ENCODE data around the gene TSC2. TPM values are rescaled to one million over a fixed set of nuclear protein-coding genes. Genes with fewer than 3 reads are reported as not detected.
A peak's percentile ranks its signal among the peaks of the same experiment; 100 is the strongest.
"Not testable (repeated sequence)": the region's sequence is repeated elsewhere in the genome, so short reads cannot be mapped to it uniquely, and the experiment has no call there.

Gene TSC2
- total RNA-seq, 4 donors from 2014 or later = 101 to 148 (median 109) TPM

DNA sequence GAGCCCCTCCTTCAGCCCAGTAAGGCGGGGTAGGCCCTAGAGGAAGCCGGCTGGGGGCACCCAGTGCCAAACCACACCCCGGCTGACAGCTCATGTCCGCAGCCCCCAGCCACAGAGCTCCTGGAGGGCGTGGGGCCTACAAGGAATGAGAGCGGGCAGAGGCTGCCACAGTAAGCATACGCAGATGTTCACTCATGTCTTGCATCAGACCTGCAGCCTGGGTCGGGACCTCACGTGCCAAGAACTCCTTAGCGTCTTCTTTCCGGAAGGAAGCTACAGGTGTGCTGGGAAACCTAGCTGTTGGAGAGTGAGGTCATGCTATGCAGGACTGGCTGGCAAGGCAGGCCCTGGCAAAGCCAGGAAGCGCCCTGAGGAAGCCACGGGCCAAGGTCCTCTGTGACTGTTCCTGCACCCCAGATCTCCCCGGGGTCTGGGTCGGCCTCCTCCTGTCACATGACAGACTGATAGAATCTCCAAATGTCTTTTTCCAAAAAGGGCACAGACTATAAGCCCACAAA lies 39.7 kb upstream of the TSC2 start:
- Histone ChIP-seq H3K4me1 (peaks cover 28 to 48% of the 10 kb centered on the region in 2 donors), H3K4me3 (replicated peaks in 1 of 3) (no peak overlapping the region), H3K27me3 (no peaks in the 10 kb centered on the region), H3K36me3 (peaks cover under 1 to 2% of the 10 kb centered on the region in 2 donors), H3K27ac (no peak overlapping the region), H3K9me3 (no peaks in the 10 kb centered on the region)
- TF ChIP-seq, protein P1, sequence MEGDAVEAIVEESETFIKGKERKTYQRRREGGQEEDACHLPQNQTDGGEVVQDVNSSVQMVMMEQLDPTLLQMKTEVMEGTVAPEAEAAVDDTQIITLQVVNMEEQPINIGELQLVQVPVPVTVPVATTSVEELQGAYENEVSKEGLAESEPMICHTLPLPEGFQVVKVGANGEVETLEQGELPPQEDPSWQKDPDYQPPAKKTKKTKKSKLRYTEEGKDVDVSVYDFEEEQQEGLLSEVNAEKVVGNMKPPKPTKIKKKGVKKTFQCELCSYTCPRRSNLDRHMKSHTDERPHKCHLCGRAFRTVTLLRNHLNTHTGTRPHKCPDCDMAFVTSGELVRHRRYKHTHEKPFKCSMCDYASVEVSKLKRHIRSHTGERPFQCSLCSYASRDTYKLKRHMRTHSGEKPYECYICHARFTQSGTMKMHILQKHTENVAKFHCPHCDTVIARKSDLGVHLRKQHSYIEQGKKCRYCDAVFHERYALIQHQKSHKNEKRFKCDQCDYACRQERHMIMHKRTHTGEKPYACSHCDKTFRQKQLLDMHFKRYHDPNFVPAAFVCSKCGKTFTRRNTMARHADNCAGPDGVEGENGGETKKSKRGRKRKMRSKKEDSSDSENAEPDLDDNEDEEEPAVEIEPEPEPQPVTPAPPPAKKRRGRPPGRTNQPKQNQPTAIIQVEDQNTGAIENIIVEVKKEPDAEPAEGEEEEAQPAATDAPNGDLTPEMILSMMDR (IDR thresholded peaks at IDR 0.05) = no peak
- no peak for TF ChIP-seq POLR2A (IDR thresholded peaks at IDR 0.05)
- 54 to 58% methylated on average over 15 of the region's 15 CpGs for WGBS, 2 donors
- no peak for DNase-seq
- intact Hi-C loops (cut with DNase I) = no loop called here

DNA sequence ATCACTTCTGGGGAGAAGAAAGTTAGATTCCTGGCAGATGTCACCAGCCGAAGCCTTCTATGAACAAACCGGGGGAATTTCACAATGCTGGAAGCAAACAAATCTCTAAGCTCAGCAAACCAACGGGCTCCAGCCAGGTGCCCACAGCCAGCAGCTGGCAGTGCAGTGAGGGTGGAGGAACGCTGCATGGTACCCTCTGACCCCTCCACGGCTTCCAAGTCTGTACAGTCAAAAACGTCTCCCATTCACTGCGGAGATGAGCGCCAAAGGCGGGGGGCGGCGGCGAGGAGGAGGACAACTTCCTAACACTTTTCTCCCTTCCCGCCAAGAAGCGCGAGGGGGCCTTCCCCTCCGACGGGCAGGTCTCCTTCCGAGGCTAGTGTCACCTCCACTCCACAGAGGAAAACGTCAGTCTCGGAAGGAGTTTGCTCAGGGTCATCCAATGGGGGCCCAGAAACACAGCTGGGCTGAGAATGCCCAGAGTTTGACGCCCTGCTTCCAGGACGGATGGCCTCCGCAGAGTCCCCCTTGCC lies 39.1 kb upstream of the TSC2 start:
- peak overlapping the region in 2 of 3 donors; percentile 50 to 52 for H3K27ac ChIP-seq
- H3K4me1 ChIP-seq = peaks cover 26 to 45% of the 10 kb centered on the region in 2 donors
- H3K4me3 ChIP-seq (replicated peaks in 1 of 3) = peak overlapping the region; percentile 28 to 98 (median 93)
- TF ChIP-seq, protein P1 (IDR thresholded peaks at IDR 0.05) = no peak
- TF ChIP-seq POLR2A (IDR thresholded peaks at IDR 0.05) = no peak
- H3K27me3 ChIP-seq = no peaks in the 10 kb centered on the region
- H3K9me3 ChIP-seq = no peaks in the 10 kb centered on the region
- intact Hi-C loops (cut with DNase I) = no loop called here
- no peaks in the 10 kb centered on the region for H3K36me3 ChIP-seq
- 10 to 20% methylated on average over 12 to 13 of the region's 23 CpGs for WGBS, 2 donors
- DNase-seq = no peak

DNA sequence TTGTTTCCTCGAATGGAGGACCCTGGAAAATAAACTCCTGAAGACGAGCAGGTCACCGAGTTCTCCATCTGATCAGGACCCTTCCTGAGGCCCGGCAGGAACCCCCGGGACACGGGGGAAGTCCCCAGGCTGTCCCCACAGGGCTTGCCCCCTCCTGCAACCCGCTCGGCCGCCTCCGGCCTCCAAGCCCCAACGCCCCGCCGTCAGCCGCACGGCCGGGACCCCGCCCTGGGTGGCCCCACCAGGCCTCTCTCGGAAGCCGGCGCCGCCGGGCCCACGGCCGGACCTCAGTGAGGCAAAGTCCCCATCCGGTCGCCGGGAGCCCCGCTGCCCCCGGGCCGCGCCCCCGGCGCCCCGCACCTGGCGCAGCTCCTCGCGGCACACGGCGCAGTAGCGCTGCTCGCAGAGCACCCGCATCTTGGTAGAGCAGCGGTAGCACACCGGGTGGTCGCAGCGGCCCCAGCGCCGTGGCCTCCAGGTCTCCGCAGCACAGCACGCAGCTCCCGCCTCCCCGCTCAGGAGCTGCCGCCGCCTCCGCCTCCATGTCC lies 38.5 kb upstream of the TSC2 start:
- Histone ChIP-seq H3K27me3 (no peaks in the 10 kb centered on the region), H3K4me3 (replicated peaks in 1 of 3) (peak overlapping the region; percentile 28 to 98 (median 93)), H3K36me3 (no peaks in the 10 kb centered on the region), H3K4me1 (peaks cover 22 to 40% of the 10 kb centered on the region in 2 donors), H3K27ac (peak overlapping the region in 2 of 3 donors; percentile 50 to 52), H3K9me3 (no peaks in the 10 kb centered on the region)
- no peak for DNase-seq
- intact Hi-C loops (cut with DNase I) = no loop called here
- no peak for TF ChIP-seq POLR2A (IDR thresholded peaks at IDR 0.05)
- TF ChIP-seq, protein P1 (IDR thresholded peaks at IDR 0.05) = no peak
- WGBS, 2 donors = 0% methylated on average over 1 of the region's 55 CpGs; no CpG with 5 or more reads in 1 of the 2 donors

DNA sequence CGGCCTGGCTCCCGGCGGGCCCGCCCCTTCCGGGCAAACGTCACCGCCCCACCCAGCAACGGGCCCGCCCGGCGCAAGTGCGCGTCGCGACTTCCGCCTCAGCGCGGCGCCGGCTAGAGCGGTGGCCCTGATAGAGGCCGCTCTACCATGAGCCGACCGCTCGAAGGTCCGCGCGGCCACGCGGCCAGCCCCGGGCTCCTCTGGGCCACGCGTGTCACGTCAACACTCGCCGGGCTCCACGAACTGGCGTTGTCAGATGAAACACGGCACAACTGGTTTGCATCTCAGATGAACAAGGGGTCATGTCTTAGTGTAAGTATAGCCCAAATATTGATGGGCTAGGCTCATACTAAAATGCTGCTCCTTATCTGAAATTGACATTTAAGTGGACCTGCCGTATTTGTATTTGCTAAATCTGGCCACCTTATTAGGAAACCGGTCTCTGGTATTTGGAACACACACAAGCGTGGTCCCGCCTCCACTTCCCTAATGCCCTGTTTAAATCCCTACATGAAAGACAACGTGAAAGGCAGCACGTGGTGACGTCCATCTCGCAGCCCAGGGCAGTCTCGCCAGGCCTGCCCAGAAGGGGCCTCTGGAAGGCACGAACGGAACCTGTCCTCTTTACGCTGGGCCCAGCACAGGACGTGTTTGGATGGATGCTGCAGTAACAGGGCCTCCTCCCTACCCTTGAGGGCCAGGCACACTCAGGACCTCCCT lies 37.8 kb upstream of the TSC2 start, which contains the start of gene ZNF598:
TSS of gene ZNF598 (minus strand) at position 31 of the 720 bp plus-strand sequence.
- Histone ChIP-seq H3K4me1 (peaks cover 21 to 33% of the 10 kb centered on the region in 2 donors), H3K4me3 (replicated peaks in 1 of 3) (peak within 1 kb of the TSS; percentile 29 to 98 (median 93)), H3K27me3 (no peaks in the 10 kb centered on the region), H3K36me3 (no peaks in the 10 kb centered on the region), H3K9me3 (no peaks in the 10 kb centered on the region), H3K27ac (peak within 1 kb of the TSS; percentile 50 to 72 (median 64))
- 3 to 10% methylated on average over 7 to 15 of the region's 52 CpGs for WGBS, 2 donors
- intact Hi-C loops (cut with DNase I) = no loop called here
- TF ChIP-seq, protein P1 (IDR thresholded peaks at IDR 0.05) = peak in 1 of 6 experiments; percentile 11
- TF ChIP-seq POLR2A (IDR thresholded peaks at IDR 0.05) = peak in 1 of 2 donors; percentile 85
- peak; percentile 79 to 81 for DNase-seq

DNA sequence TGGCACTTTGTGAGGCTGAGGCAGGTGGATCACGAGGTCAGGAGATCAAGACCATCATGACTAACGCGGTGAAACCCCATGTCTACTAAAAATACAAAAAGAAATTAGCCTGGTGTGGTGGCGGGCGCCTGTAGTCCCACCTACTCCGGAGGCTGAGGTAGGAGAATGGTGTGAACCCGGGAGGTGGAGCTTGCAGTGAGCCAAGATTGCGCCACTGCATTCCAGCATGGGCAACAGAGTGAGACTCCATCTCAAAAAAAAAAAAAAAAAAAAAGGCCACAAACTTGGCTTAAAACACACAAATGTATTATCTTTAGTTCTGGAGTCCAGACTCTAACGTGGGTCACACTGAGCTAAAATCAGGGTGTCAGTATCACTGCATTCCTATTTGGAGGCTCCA lies 36.1 kb upstream of the TSC2 start:
- 85 to 86% methylated on average over 9 of the region's 9 CpGs for WGBS, 2 donors
- intact Hi-C loops (cut with DNase I); H3K27ac ChIP-seq; H3K27me3 ChIP-seq; H3K4me3 ChIP-seq (replicated peaks in 1 of 3); H3K9me3 ChIP-seq; DNase-seq; H3K36me3 ChIP-seq: not testable (repeated sequence)
- peaks cover 21 to 28% of the 10 kb centered on the region in 2 donors for H3K4me1 ChIP-seq
